Epithelial cell of proximal tubule (primary cell): ENCODE data around the gene ETF1. TPM values are rescaled to one million over a fixed set of nuclear protein-coding genes. Genes with fewer than 3 reads are reported as not detected.
A peak's percentile ranks its signal among the peaks of the same experiment; 100 is the strongest.

Experiments
- DNase-seq: peaks from one replicate; pipeline ENCODE4 v3.0.0-alpha.2; 2011; ENCODE audit warnings: low read depth
- H3K4me3 ChIP-seq: 2 replicates; pipeline ENCODE4 v1.5.1; 2011; ENCODE audit warnings: low read depth, mild to moderate bottlenecking, low read length
- total RNA-seq: library from RNA; depleted of rRNA; stranded (reverse); fragments of >200 nt; gene quantifications from 2 replicates; pipeline ENCODE4 v1.2.3, GENCODE V29; 2015
- TF ChIP-seq, protein P1 (sequence below): conservative IDR thresholded peaks from 2 replicates; pipeline ENCODE4 v1.5.1; 2012; ENCODE audit warnings: low read depth, mild to moderate bottlenecking, low read length

ETF1 gene
- total RNA-seq: 65.1 and 125 TPM in 2 replicates

DNA sequence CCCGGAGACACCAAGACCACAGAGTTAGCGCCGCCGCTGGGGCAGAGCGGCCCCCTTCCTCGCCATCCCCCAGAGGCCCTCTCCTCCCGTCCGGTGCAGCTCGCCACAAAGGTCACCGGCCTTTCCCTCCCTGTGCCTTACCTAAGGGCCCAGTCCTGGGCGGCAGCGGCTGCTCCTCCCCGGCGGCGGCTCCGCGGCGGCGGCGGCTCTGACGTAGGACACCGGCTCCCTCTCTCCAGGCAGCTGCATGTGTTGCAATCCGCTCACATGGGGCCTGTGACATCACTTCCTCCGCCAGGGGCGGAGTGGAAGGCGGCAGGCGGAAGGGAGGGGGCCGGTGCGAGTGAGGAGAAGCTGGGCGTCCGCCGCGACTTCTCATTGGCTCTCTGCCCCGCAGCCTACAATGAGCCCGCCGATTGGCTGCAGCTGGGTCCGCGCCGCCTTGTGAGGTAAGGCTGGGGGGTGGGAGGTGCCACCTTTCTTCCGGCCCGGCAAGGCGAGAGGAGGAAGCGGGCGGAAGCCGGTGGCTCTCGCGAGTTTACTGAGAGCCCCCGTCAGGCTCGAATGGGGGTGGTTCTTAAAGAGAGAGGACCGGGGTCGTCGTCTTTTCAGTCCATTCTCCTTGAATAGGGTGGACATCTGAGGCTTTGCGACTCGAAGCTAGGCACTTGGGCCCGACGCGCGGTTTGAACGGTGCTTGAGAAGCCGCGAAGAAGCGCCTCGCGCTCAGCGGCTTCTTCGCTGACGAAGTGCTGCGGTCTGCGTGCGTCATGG is at the start of gene ETF1:
ETF1 (minus strand) TSS at position 281 of the 774 bp plus-strand sequence. CDS start 318 bp downstream, outside the sequence.
- TF ChIP-seq, protein P1, sequence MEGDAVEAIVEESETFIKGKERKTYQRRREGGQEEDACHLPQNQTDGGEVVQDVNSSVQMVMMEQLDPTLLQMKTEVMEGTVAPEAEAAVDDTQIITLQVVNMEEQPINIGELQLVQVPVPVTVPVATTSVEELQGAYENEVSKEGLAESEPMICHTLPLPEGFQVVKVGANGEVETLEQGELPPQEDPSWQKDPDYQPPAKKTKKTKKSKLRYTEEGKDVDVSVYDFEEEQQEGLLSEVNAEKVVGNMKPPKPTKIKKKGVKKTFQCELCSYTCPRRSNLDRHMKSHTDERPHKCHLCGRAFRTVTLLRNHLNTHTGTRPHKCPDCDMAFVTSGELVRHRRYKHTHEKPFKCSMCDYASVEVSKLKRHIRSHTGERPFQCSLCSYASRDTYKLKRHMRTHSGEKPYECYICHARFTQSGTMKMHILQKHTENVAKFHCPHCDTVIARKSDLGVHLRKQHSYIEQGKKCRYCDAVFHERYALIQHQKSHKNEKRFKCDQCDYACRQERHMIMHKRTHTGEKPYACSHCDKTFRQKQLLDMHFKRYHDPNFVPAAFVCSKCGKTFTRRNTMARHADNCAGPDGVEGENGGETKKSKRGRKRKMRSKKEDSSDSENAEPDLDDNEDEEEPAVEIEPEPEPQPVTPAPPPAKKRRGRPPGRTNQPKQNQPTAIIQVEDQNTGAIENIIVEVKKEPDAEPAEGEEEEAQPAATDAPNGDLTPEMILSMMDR: no peak
- peak within 1 kb of the TSS; percentile 99 for H3K4me3 ChIP-seq
- DNase-seq: peak; percentile 76

DNA sequence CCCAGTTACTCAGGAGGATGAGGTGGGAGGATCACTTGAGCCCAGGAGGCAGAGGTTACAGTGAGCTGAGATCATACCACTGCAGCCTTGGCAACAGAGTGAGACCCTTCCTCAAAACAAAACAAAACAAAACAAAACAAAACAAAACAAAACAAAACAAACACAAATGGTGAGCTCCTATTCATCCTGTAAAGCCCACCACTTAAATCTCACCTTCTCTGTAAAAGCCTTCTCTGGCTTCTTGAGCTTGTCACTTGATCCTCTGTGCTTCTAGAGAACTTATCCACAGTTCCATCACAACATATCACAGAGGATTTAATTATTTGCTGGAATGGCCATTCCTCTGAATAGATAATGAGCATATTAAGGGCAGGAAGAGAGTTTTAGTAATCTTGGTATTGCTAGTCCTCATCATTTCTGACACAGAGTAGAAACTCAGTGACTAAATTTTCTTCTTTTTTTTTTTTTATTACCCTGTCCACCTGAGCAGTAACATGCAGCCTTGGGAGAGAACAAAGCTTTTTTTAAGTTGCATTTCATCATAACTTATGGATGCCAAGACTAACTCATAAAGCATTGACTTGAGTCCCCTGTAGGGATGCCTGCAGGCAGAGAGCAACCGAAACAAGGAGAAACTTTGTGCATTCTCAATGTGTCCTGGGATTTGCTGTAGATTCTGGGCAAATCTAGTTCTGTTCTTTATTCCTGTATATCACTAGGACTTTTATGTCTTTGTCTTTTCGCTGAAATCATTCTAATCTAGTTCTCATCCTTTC is 45.2 kb upstream of the ETF1 start:
- DNase-seq: no peak
- TF ChIP-seq, protein P1: no peak
- no peak overlapping the region for H3K4me3 ChIP-seq

DNA sequence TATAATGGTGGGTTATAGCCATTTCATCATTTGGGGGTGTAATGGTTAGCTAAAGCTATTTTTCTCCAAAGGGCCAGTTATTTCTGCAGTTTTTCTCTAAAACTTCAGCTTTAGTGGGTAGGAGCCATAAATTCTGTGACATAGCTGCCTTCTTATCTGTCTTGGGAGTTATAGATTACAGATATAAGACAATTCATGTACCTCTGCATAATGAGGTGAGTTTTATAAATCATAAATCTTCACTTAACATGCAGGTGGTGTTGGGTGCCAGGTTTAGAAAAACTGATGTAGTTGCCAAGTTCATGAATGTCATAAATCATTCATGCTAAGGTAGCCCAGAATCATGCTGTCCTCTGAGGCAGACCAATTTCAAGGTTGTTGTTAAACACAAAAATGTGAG is 42.1 kb upstream of the ETF1 start:
- H3K4me3 ChIP-seq: no peak overlapping the region
- TF ChIP-seq, protein P1: no peak

DNA sequence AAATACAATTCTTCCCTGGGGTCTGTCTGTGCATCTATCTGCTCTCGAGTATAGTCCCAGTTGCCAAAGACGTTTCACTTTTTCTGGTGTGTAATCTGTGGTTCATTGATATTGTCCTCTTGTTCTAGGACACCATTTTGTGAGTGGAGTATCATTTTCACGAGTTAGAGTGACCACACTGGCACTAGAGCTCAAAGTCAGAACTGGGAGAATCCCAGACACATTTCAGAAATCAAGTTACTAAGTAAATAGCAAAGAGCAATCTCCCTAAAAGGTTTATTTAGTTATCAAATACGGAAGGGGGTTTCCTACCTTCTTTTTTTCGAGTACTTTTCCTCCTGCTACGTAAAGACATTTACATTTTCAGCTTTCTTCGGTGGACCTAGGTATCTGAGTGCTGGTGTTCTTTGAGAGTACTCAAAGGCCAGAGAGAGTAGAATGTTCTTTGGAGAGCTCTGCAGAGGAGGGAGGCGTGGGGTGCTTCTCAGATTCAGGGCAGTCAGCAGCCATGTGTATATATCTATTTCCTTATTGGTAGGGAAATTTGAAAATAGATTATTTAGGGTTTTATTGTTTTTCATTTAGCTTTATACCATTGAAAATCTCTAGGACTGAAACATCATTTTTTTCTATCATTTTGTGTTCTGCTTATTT is 41.1 kb upstream of the ETF1 start:
- DNase-seq: no peak
- no peak overlapping the region for H3K4me3 ChIP-seq
- TF ChIP-seq, protein P1: no peak

More for the DNA sequence above, 42.1 kb upstream of the ETF1 start:
- DNase-seq: no peak

DNA sequence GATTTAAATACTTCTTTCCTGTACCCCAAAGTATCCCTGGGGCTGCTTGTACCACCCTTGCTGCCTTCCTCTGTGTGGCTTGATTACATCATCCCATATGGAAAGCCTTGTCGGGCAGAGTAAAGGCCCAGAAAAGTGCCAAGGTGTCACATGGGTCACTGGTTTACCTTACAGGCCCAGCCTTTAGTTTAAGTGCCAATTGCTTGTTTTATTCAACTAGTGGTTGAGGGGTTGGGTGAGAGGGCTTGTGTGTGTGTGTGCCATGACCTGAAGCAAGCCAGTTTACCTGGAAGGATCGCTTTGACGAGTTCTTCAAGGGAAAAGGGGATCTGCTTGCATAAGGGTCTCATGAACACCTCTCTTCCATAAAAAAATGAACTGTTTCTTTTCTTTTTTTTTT is 39.9 kb upstream of the ETF1 start:
- H3K4me3 ChIP-seq: no peak overlapping the region
- DNase-seq: no peak
- TF ChIP-seq, protein P1: no peak

DNA sequence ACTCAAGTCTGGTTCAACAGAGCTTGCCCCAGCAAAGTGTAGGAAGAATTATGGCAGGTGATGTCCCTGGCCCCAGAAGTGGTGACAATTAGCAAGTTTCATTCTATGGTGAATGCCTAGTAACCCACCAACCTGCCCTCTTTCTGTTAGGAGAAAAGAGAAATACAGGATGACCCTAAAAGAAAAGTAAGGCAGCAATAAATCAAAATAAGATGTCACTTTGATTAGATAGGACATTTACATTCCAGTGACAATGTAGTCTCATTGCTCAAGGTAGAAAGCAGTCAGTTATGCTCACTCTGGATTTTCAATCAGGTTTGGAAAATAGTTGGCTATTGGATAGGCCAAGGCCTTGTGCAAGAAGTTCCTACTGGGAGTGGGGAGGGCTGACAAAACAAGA is 37.7 kb upstream of the ETF1 start:
- DNase-seq: no peak
- no peak overlapping the region for H3K4me3 ChIP-seq
- TF ChIP-seq, protein P1: no peak
